HEK293 (cell line): ENCODE data around the gene ARNT2.

ENCODE experiments used
- HOXC10 ChIP-seq: sonication (generic); formaldehyde crosslinking; IDR thresholded peaks from 2 replicates; pipeline ENCODE4 v1.8.1; 2023; ENCODE audit warnings: mild to moderate bottlenecking, missing genetic modification reagents
- KLF7 ChIP-seq: fragments of 450-650 bp; formaldehyde crosslinking; IDR thresholded peaks from 2 replicates; pipeline ENCODE4 v1.5.1; 2016; ENCODE audit warnings: missing biosample characterization, missing genetic modification characterization, borderline replicate concordance
- REST ChIP-seq: fragments of 450-650 bp; formaldehyde crosslinking; IDR thresholded peaks from 2 replicates; pipeline ENCODE4 v1.5.1; 2016; ENCODE audit warnings: missing biosample characterization, missing genetic modification characterization
- ZBTB8A ChIP-seq: fragments of 450-650 bp; formaldehyde crosslinking; IDR thresholded peaks from 2 replicates; pipeline ENCODE4 v1.5.1; 2016; ENCODE audit warnings: missing biosample characterization, missing genetic modification characterization
- ZNF239 ChIP-seq: fragments of 450-650 bp; formaldehyde crosslinking; IDR thresholded peaks from 2 replicates; pipeline ENCODE4 v1.5.1; 2016; ENCODE audit warnings: missing biosample characterization, missing genetic modification characterization
- ZNF555 ChIP-seq: fragments of 450-650 bp; formaldehyde crosslinking; conservative IDR thresholded peaks from 2 replicates; pipeline ENCODE4 v1.5.1; 2017; ENCODE audit warnings: missing biosample characterization, mild to moderate bottlenecking, missing genetic modification characterization, inconsistent platforms
- ZNF629 ChIP-seq: fragments of 450-650 bp; formaldehyde crosslinking; IDR thresholded peaks from 2 replicates; pipeline ENCODE4 v1.5.1; 2017; ENCODE audit warnings: missing biosample characterization, missing genetic modification characterization
- ZNF639 ChIP-seq: fragments of 450-650 bp; formaldehyde crosslinking; IDR thresholded peaks from 2 replicates; pipeline ENCODE4 v1.5.1; 2016; ENCODE audit warnings: missing biosample characterization, missing genetic modification characterization
- TF ChIP-seq, protein P1 (sequence below): fragments of 450-650 bp; formaldehyde crosslinking; IDR thresholded peaks from 2 replicates; pipeline ENCODE4 v1.5.1; 2016; ENCODE audit warnings: missing biosample characterization, missing genetic modification characterization

GRCh38 chr15:80367094-80367493 lies 37.1 kb upstream of the ARNT2 start:
- TF ChIP-seq, protein P1, sequence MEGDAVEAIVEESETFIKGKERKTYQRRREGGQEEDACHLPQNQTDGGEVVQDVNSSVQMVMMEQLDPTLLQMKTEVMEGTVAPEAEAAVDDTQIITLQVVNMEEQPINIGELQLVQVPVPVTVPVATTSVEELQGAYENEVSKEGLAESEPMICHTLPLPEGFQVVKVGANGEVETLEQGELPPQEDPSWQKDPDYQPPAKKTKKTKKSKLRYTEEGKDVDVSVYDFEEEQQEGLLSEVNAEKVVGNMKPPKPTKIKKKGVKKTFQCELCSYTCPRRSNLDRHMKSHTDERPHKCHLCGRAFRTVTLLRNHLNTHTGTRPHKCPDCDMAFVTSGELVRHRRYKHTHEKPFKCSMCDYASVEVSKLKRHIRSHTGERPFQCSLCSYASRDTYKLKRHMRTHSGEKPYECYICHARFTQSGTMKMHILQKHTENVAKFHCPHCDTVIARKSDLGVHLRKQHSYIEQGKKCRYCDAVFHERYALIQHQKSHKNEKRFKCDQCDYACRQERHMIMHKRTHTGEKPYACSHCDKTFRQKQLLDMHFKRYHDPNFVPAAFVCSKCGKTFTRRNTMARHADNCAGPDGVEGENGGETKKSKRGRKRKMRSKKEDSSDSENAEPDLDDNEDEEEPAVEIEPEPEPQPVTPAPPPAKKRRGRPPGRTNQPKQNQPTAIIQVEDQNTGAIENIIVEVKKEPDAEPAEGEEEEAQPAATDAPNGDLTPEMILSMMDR (tag by site-specific recombination) = no peak
- TF ChIP-seq ZNF239 (tag by site-specific recombination) = no peak
- TF ChIP-seq REST (tag by site-specific recombination) = no peak
- no peak for TF ChIP-seq ZBTB8A (tag by site-specific recombination)
- TF ChIP-seq KLF7 (tag by site-specific recombination) = no peak
- TF ChIP-seq HOXC10 (CRISPR knock-in tag) = no peak
- no peak for TF ChIP-seq ZNF629 (tag by site-specific recombination)
- TF ChIP-seq ZNF555 (tag by site-specific recombination) = no peak
- no peak for TF ChIP-seq ZNF639
